DMS53 treated with DMSO at 0.1 percent for 48 hours (cell line): ENCODE data around the gene KIF14.

Experiments
- DNase-seq: peaks from one replicate; lab custom pipeline; 2025; ENCODE audit not compliant: unreplicated experiment; lab: John Stamatoyannopoulos, UW

KIF14 gene

DNA sequence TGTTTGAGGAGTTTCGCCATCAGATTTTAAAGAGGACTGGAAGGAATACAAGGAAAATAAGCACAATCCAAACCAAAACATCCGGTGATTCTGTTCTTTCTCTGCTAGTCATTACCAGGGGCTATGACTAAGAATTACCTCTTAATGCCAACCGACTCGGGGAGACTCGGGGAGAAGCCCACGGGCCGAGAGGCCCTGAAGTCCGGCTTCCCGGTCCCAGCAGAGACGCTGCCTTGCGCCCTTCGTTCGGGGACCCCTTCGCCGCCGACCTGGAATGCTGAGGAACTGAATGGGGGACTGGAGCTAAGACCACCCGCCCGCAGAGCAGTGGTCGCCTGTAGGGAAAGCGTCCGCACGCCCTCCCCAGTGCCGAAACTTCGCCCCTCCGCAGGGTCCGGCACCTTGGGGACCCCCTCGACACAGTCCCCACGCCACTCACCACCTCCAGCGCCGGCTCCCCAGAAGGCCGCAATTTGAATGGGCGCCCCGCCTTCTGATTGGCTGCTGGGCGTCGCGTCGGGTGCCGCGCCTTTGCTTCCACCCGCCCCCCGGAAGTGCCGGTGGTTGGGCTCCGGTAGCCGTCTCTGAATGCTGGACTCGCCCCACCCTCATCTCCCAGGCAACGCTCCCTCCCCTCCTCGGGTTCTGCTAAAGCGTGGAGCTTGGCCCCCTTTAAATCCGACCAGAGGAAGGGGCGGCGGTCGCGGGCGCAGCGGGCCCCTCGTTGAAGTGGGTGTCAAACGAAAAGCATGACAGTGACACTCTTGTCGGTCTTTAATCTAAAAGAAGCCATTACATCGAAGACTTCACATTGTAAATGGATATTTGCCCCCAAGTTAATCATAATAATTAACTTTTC lies at the start of gene KIF14:
TSS of gene KIF14 (minus strand) at position 479 of the 859 bp plus-strand sequence. CDS start 2,028 bp downstream, outside the sequence.
- DNase-seq = peak; percentile 90

GRCh38 chr1:200669314-200670241 lies 49.0 kb upstream of the KIF14 start, which contains the start of gene DDX59:
DDX59 (minus strand) TSS chr1:200669907; CDS start chr1:200666740, 3,167 bp downstream.
- peak; percentile 92 for DNase-seq

DNA sequence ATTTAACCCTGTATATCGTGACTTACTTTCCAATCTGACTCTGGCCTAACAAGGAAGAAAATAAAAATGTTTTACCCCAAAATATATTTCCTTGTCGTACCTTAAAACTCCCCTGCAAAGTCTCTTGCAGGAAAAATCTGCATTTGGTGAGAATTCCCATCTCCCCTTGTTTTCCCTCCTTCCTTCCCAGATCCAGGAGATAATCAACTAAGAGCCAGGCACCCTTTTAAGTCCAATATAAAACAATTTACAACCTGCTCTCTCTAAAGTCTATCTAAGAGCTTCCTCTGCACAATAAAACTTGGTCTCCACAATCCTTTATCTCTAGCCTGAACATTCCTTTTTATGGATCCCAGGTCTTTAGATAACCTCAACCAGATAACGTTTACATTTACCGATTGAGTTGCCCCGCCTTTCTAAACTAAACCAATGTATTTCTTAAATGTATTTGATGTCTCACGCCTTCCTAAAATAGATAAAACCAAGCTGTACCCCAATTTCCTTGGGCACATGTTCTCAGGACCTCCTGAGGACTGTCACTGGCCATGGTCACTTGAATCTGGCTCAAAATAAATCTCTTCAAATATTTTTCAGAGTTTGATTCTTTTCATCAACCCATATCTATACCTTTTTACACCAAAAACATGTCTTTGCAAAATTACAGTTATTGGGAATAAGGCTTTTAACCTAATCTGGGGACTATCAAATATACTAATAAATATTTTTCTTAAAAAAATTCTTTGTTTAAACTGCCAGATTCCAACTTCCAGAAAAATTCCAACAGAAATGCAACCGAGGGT lies 48.2 kb upstream of the KIF14 start:
- DNase-seq = no peak

GRCh38 chr1:200666309-200666708 lies 45.8 kb upstream of the KIF14 start:
- DNase-seq = no peak

GRCh38 chr1:200665861-200666260 lies 45.3 kb upstream of the KIF14 start:
- no peak for DNase-seq

DNA sequence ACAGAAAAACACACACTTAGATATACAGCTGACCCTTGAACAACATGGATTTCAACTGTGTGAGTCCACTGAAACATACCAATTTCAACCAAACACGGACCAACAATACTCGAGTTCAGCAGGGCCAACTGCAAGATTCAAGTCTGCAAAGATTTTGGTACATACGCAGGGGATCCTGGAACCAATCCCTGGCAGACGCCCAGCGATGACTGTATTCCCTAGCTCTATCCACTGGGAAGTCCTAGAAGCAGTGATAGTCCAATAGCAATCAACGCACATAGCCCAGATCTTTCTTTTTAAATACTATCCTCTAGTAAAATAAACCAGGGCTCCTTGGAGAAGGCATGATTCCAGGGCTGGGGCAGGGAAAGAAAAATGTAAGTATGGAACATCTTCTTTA lies 40.2 kb upstream of the KIF14 start:
- DNase-seq = no peak

GRCh38 chr1:200659269-200659668 lies 38.7 kb upstream of the KIF14 start:
- DNase-seq = no peak

DNA sequence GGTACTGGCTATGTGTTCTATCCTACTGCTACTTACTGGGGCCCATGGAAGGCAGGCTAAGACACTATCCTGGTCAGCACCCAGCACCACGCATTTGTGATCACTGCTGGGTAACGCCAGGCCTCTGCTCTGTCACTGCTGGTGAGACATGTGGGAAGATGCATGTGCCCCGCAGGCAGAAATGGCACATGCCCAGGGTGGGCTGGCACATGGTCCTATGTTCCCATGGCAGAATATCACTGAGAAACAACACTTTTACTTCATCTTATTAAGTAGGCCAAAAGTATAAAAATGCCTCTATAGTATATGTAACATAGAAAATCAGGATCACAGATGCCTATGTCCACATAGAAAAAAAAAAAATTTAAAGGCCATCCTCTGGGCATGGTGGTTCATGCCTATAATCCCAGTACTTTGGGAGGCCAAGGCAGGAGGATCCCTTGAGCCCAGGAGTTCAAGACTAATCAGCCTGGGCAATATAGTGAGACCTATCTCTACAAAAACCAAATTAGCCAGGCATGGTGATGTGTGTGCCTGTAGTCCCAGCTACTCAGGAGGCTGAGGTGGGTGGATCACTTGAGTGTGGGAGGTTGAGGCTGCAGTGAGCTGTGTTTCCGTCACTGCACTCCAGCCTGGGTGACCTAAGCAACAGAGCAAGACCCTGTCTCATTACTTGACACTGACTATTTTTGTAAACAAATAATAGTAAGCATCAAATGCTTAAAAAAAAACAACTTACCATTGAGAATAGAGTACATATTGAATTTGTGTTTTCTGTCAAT lies 37.7 kb upstream of the KIF14 start:
- DNase-seq = no peak

DNA sequence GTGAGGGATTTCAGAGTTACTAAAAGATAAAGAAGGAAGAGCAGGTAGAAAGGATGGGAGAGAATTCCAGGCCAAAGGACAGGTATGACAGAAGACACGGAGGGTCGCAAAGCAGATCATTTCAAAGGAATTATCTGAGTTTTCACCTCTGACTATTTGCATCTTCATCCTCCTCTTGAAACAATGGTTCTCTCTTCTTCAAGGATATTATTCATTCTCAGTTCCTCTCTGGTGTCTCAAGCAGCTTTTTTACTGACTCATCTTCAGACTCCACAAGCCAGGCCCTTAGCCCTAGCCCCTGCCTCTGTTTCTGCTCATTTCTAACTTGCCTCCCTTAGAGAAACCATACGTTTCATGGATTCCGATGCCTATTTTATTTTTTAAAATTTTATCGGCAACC lies 34.1 kb upstream of the KIF14 start:
- no peak for DNase-seq

- no peak for DNase-seq
Measured at GRCh38 chr1:200653022-200653462, 32.5 kb upstream of the KIF14 start.

DNA sequence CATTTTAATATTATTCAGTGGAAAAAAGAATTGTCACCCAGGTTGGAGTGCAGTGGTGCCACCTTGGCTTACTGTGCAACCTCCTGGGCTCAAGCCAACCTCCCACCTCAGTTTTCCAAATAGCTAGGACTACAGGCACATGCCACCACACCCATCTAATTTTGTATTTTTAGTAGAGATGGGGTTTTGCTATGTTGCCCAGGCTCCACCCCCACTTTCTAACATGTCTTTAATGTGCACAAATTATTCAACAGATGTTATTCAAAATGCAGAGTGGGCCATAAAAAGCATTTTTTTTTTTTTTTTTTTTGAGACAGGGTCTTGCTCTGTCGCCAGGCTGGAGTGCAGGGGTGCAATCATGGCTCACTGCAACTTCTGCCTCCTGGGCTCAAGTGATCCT lies 31.8 kb upstream of the KIF14 start:
- no peak for DNase-seq

- no peak for DNase-seq
Measured at GRCh38 chr1:200646515-200646914, 26.0 kb upstream of the KIF14 start.

GRCh38 chr1:200644021-200644420 lies 23.5 kb upstream of the KIF14 start:
- DNase-seq = no peak

- DNase-seq = no peak
Measured at GRCh38 chr1:200642481-200642880, 21.9 kb upstream of the KIF14 start.

DNA sequence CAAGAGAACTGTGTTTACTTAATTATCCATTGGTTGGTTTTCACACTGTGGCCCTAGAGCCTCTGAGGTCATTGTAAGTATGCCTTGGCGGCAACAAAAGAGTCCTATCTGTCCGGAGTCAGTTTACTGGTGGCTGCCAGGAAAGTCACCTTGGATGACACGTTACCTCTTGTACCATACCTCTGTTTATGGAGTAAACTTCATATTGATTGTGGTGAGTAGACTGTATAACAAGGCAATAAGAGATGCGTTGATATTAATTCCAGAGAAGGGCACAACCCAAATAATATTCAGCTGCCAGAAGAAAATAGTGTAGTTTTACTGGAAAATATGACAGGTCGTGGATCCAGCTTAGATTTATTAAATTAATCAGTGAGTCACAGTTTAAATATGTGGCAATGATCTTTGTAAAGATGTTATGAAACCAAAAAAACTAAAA lies 20.4 kb upstream of the KIF14 start:
- no peak for DNase-seq

GRCh38 chr1:200640373-200640962 lies 19.9 kb upstream of the KIF14 start:
- no peak for DNase-seq

- no peak for DNase-seq
Measured at GRCh38 chr1:200638073-200638472, 17.5 kb upstream of the KIF14 start.

DNA sequence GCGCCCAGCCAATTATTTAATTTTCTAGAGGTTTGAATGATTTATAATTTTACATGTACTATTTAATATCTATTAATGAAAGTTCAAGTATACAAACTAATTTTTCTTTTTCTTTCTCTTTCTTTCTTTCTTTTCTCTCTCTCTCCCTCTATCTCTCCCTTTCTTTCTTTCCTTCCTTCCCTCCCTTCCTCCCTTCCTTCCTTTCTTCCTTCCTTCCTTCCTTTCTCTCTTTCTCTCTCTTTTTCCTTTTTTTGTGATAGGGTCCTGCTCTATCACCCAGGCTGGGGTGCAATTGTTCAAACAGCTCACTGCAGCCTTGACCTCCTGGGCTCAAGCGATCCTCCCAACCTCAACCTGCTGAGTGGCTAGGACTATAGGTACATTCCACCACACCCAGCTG lies 16.1 kb upstream of the KIF14 start:
- no peak for DNase-seq

GRCh38 chr1:200634261-200635122 lies 13.9 kb upstream of the KIF14 start:
- DNase-seq = no peak
